Neuronal stem cell (in vitro differentiated cells): ENCODE measurements around the gene VDAC2.

ENCODE experiments used
- DNase-seq: peaks from one replicate; pipeline ENCODE4 v3.0.0-alpha.2; 2013; ENCODE audit warnings: low spot score
- H2AFZ ChIP-seq: one replicate; pipeline ENCODE4 v1.6.1; 2013; ENCODE audit warnings: mild to moderate bottlenecking, low read length, inconsistent platforms
- H2AK5ac ChIP-seq: 2 replicates; pipeline ENCODE4 v1.6.1; 2013; ENCODE audit warnings: low read depth, mild to moderate bottlenecking, inconsistent platforms, low read length, moderate library complexity, mixed read lengths
- H2BK120ac ChIP-seq: 2 replicates; pipeline ENCODE4 v1.6.1; 2013; ENCODE audit warnings: low read depth, mild to moderate bottlenecking, inconsistent platforms, low read length, moderate library complexity, mixed read lengths
- H2BK12ac ChIP-seq: one replicate; pipeline ENCODE4 v1.6.1; 2013; ENCODE audit warnings: low read length, inconsistent platforms
- H2BK15ac ChIP-seq: 2 replicates; pipeline ENCODE4 v1.6.1; 2013; ENCODE audit warnings: mild to moderate bottlenecking, low read length, inconsistent platforms, mixed read lengths
- H2BK5ac ChIP-seq: one replicate; pipeline ENCODE4 v1.6.1; 2013; ENCODE audit warnings: inconsistent platforms, mild to moderate bottlenecking, low read length, moderate library complexity
- H3K14ac ChIP-seq: one replicate; pipeline ENCODE4 v1.6.1; 2013; ENCODE audit warnings: low read length, inconsistent platforms
- H3K18ac ChIP-seq: 2 replicates; pipeline ENCODE4 v1.6.1; 2013; ENCODE audit warnings: low read length, inconsistent platforms
- H3K23ac ChIP-seq: 2 replicates; pipeline ENCODE4 v1.6.1; 2013; ENCODE audit warnings: low read depth, mild to moderate bottlenecking, mixed read lengths, low read length, inconsistent platforms; ENCODE audit not compliant: poor library complexity
- H3K27ac ChIP-seq: replicated peaks from 3 replicates; pipeline ENCODE4 v1.5.1; 2013; ENCODE audit warnings: low read length, inconsistent platforms
- H3K27me3 ChIP-seq, 3 experiments: 2 replicates each; pipeline ENCODE4 v1.6.1; 2013; ENCODE audit warnings: low read length in 3 of 3, mild to moderate bottlenecking in 2 of 3, inconsistent platforms in 1 of 3, low read depth in 1 of 3, mixed read lengths in 1 of 3, moderate library complexity in 1 of 3; ENCODE audit not compliant: control insufficient read depth in 3 of 3, insufficient read depth in 3 of 3
- H3K36me3 ChIP-seq, 2 donors: replicated peaks in 1 of 2; 2 replicates each; pipeline ENCODE4 v1.6.1; 2013; ENCODE audit warnings: low read length in 2 of 2; ENCODE audit not compliant: control insufficient read depth in 2 of 2, insufficient read depth in 2 of 2
- H3K4ac ChIP-seq: 2 replicates; pipeline ENCODE4 v1.6.1; 2013; ENCODE audit warnings: inconsistent platforms, mild to moderate bottlenecking, low read length, moderate library complexity
- H3K4me1 ChIP-seq, 2 donors: 1 replicate in 1 of 2; 2 replicates in 1 of 2; pipeline ENCODE4 v1.6.1; 2013; ENCODE audit warnings: low read length in 2 of 2, low read depth in 1 of 2; ENCODE audit not compliant: control insufficient read depth in 2 of 2, insufficient read depth in 1 of 2
- H3K4me2 ChIP-seq: one replicate; pipeline ENCODE4 v1.6.1; 2013; ENCODE audit warnings: mild to moderate bottlenecking, low read length, inconsistent platforms; ENCODE audit not compliant: insufficient read depth, poor library complexity, severe bottlenecking
- H3K4me3 ChIP-seq, 2 donors: 2 replicates each; pipeline ENCODE4 v1.5.1; 2013; ENCODE audit warnings: low read length in 2 of 2, mild to moderate bottlenecking in 2 of 2, inconsistent platforms in 1 of 2, moderate library complexity in 1 of 2
- H3K79me1 ChIP-seq: one replicate; pipeline ENCODE4 v1.6.1; 2013; ENCODE audit warnings: low read depth, mild to moderate bottlenecking, inconsistent platforms, low read length, moderate library complexity
- H3K9ac ChIP-seq: one replicate; pipeline ENCODE4 v1.6.1; 2013; ENCODE audit warnings: mild to moderate bottlenecking, low read depth, low read length, inconsistent platforms; ENCODE audit not compliant: poor library complexity
- H3K9me3 ChIP-seq, 2 donors: replicated peaks in 1 of 2; 2 replicates each; pipeline versions ENCODE3 to v1.6.1; 2013; ENCODE audit warnings: low read length in 2 of 2, mild to moderate bottlenecking in 2 of 2, inconsistent platforms in 1 of 2, low read depth in 1 of 2, mixed read lengths in 1 of 2, moderate library complexity in 1 of 2; ENCODE audit not compliant: control insufficient read depth in 2 of 2, insufficient read depth in 1 of 2
- H4K8ac ChIP-seq: one replicate; pipeline ENCODE4 v1.6.1; 2013; ENCODE audit warnings: low read depth, mild to moderate bottlenecking, inconsistent platforms, low read length, moderate library complexity
- H4K91ac ChIP-seq: one replicate; pipeline ENCODE4 v1.6.1; 2013; ENCODE audit warnings: low read length, low read depth, mild to moderate bottlenecking, inconsistent platforms; ENCODE audit not compliant: poor library complexity
- WGBS, 2 donors: extraction: QIAGEN DNeasy Blood & Tissue Kit; methylation state at CpG; one replicate each; pipeline ENCODE4 v1.1.7; 2013; ENCODE audit warnings: missing lambda C conversion rate in 2 of 2, mixed read lengths in 1 of 2; ENCODE audit not compliant: insufficient read length in 2 of 2, insufficient replicate concordance in 1 of 2; ENCODE audit errors: extremely low coverage in 2 of 2; 5-methylcytosine and 5-hydroxymethylcytosine counted together

VDAC2 gene

DNA sequence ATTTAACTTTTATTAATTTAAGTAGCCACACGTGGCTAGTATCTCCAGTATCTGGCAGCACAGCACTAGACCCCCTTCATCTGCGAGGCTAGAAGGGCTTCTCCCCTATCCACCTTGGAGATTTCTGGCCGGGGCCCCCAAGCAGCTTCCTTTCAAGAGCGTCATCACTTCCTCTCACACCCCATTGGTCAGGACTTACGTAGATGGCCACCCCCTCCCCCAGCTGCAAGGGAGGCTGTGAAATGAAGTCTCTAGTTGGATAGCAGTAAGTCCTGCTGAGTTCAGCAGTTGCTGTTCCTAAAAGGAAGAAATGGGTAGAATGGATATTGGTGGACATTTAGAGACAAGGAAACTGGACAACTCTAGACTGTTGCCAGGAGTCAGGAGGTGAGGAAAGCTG, 59.0 kb downstream of the VDAC2 start:
- Histone ChIP-seq H4K91ac (no peak overlapping the region), H2AFZ (peak overlapping the region; percentile 36), H3K27me3 (no peaks in the 10 kb centered on the region), H2BK5ac (no peak overlapping the region), H3K14ac (no peak overlapping the region), H3K18ac (no peak overlapping the region), H3K23ac (peak overlapping the region; percentile 47), H3K9ac (no peak overlapping the region), H3K9me3 (peaks cover 0 to 4% of the 10 kb centered on the region in 2 donors), H3K36me3 (peaks cover 0 to 1% of the 10 kb centered on the region in 2 donors), H4K8ac (no peak overlapping the region), H3K4me2 (no peak overlapping the region), H3K4me1 (no peaks in the 10 kb centered on the region), H3K4ac (no peak overlapping the region), H2BK12ac (no peak overlapping the region), H2AK5ac (no peak overlapping the region), H2BK15ac (no peak overlapping the region), H2BK120ac (no peak overlapping the region), H3K79me1 (no peaks in the 10 kb centered on the region), H3K27ac (no peak overlapping the region), H3K4me3 (no peak overlapping the region)
- DNase-seq = no peak
- no CpG with 5 or more reads among the region's 5 CpGs for WGBS, 2 donors

DNA sequence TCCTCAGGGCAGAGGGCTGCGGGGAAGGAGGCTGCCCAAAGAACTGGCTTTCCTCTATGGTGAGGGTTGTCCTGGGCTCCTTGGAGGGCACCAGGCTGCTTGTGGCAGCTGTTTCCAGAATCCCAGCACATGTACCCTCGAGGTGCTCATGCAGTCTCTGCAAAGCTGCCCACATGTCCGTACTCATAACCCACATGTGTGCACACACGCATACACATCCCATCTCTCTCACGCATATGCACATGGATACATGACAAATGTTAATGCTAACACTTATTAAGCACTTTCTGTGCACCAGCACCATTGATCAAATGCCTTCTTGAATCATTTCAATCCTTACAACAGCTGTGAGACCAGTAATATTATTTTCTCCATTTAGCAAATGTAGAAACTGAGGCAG, 61.5 kb downstream of the VDAC2 start:
- H2BK120ac ChIP-seq = no peak overlapping the region
- no peak overlapping the region for H2AK5ac ChIP-seq
- H3K36me3 ChIP-seq = peaks cover 0 to 1% of the 10 kb centered on the region in 2 donors
- H3K27ac ChIP-seq = no peak overlapping the region
- H3K14ac ChIP-seq = no peak overlapping the region
- no peak for DNase-seq
- H3K79me1 ChIP-seq = no peaks in the 10 kb centered on the region
- H3K4me3 ChIP-seq = no peak overlapping the region
- no peak overlapping the region for H3K4me2 ChIP-seq
- H3K27me3 ChIP-seq = no peaks in the 10 kb centered on the region
- no peak overlapping the region for H4K8ac ChIP-seq
- peaks cover 0 to 2% of the 10 kb centered on the region in 2 donors for H3K9me3 ChIP-seq
- peak overlapping the region; percentile 44 for H3K18ac ChIP-seq
- H3K4me1 ChIP-seq = no peaks in the 10 kb centered on the region
- peak overlapping the region; percentile 19 for H2AFZ ChIP-seq
- H2BK12ac ChIP-seq = no peak overlapping the region
- no peak overlapping the region for H2BK15ac ChIP-seq
- no peak overlapping the region for H2BK5ac ChIP-seq
- H3K4ac ChIP-seq = no peak overlapping the region
- no peak overlapping the region for H3K23ac ChIP-seq
- no peak overlapping the region for H3K9ac ChIP-seq
- WGBS, 2 donors = no CpG with 5 or more reads among the region's 5 CpGs
- H4K91ac ChIP-seq = peak overlapping the region; percentile 79

GRCh38 chr10:75272896-75273295, 62.3 kb downstream of the VDAC2 start:
- no peak for DNase-seq
- Histone ChIP-seq H3K27ac (no peak overlapping the region), H2BK5ac (no peak overlapping the region), H3K27me3 (no peaks in the 10 kb centered on the region), H3K18ac (no peak overlapping the region), H3K14ac (peak overlapping the region; percentile 21), H3K4ac (no peak overlapping the region), H4K91ac (no peak overlapping the region), H2AFZ (no peak overlapping the region), H4K8ac (no peak overlapping the region), H3K9ac (no peak overlapping the region), H2AK5ac (no peak overlapping the region), H2BK12ac (no peak overlapping the region), H3K79me1 (no peaks in the 10 kb centered on the region), H3K23ac (no peak overlapping the region), H3K4me2 (no peak overlapping the region), H2BK120ac (no peak overlapping the region), H3K9me3 (peaks cover 0 to 2% of the 10 kb centered on the region in 2 donors), H3K36me3 (peaks cover 0 to 1% of the 10 kb centered on the region in 2 donors), H3K4me3 (no peak overlapping the region), H3K4me1 (no peaks in the 10 kb centered on the region), H2BK15ac (no peak overlapping the region)
- no CpG with 5 or more reads among the region's 7 CpGs for WGBS, 2 donors

GRCh38 chr10:75276069-75276872, 65.7 kb downstream of the VDAC2 start:
- Histone ChIP-seq H4K8ac (no peak overlapping the region), H3K27me3 (peaks cover 0 to 6% (median 0%) of the 10 kb centered on the region in 3 experiments), H2BK120ac (no peak overlapping the region), H3K14ac (peak overlapping the region; percentile 94), H3K27ac (no peak overlapping the region), H3K4me1 (no peaks in the 10 kb centered on the region), H3K9me3 (no peaks in the 10 kb centered on the region), H2AK5ac (peak overlapping the region; percentile 58), H3K4me3 (no peak overlapping the region), H3K23ac (peak overlapping the region; percentile 87), H2BK15ac (peak overlapping the region; percentile 82), H3K4ac (no peak overlapping the region), H2BK12ac (peak overlapping the region; percentile 94), H3K9ac (no peak overlapping the region), H4K91ac (no peak overlapping the region), H2AFZ (no peak overlapping the region), H3K4me2 (no peak overlapping the region), H3K18ac (peak overlapping the region; percentile 85), H3K79me1 (no peaks in the 10 kb centered on the region), H3K36me3 (peaks cover 0 to 1% of the 10 kb centered on the region in 2 donors), H2BK5ac (peak overlapping the region; percentile 82)
- no CpG with 5 or more reads among the region's 46 CpGs for WGBS, 2 donors
- DNase-seq = no peak
